ENCODE measurements around the gene ZFP28. TPM values are rescaled to one million over a fixed set of nuclear protein-coding genes. Genes with fewer than 3 reads are reported as not detected.

Gene ZFP28
- total RNA-seq, 2 donors from 2014 or later, result 4.8 to 5.1 TPM

GRCh38 chr19:56567274-56568120 is 28.7 kb downstream of the ZFP28 start, which contains the start of gene ZNF470:
Gene ZNF470, plus strand, starts transcription at chr19:56567468. Its CDS starts 2,844 bp downstream, at chr19:56570312.
- Mint-ChIP-seq H3K36me3 (ENCODE audit: low read depth) (peaks cover 6% of the 10 kb centered on the region), H3K27me3 (no peaks in the 10 kb centered on the region), H3K4me1 (peaks cover 2% of the 10 kb centered on the region), H3K27ac (peak within 1 kb of the TSS; percentile 60), H3K4me3 (peak within 1 kb of the TSS; percentile 90)
- peak; percentile 67 to 78 (median 74) for DNase-seq
- H3K9me3 ChIP-seq (ENCODE audit: control insufficient read depth, low read length, poor library complexity, severe bottlenecking), result peaks cover 27% of the 10 kb centered on the region
- peak; percentile 98 for ATAC-seq

GRCh38 chr19:56572589-56572988 is 33.8 kb downstream of the ZFP28 start:
- Mint-ChIP-seq H3K4me3 (no peak overlapping the region), H3K4me1 (no peaks in the 10 kb centered on the region), H3K27me3 (no peaks in the 10 kb centered on the region), H3K36me3 (ENCODE audit: low read depth) (peaks cover 8% of the 10 kb centered on the region), H3K27ac (no peak overlapping the region)
- H3K9me3 ChIP-seq (ENCODE audit: control insufficient read depth, low read length, poor library complexity, severe bottlenecking), result peaks cover 45% of the 10 kb centered on the region
- no peak for DNase-seq
- no peak for ATAC-seq

- peaks cover 58% of the 10 kb centered on the region for H3K9me3 ChIP-seq (ENCODE audit: control insufficient read depth, low read length, poor library complexity, severe bottlenecking)
- H3K27me3 Mint-ChIP-seq, result no peaks in the 10 kb centered on the region
- H3K36me3 Mint-ChIP-seq (ENCODE audit: low read depth), result peaks cover 8% of the 10 kb centered on the region
- ATAC-seq, result no peak
- DNase-seq, result no peak
- no peak overlapping the region for H3K4me3 Mint-ChIP-seq
- H3K27ac Mint-ChIP-seq, result no peak overlapping the region
- H3K4me1 Mint-ChIP-seq, result no peaks in the 10 kb centered on the region
Observed at GRCh38 chr19:56573914-56574313, 35.2 kb downstream of the ZFP28 start.

GRCh38 chr19:56577719-56578602 is 39.2 kb downstream of the ZFP28 start:
- Mint-ChIP-seq H3K4me3 (no peak overlapping the region), H3K27ac (no peak overlapping the region), H3K36me3 (ENCODE audit: low read depth) (peaks cover 8% of the 10 kb centered on the region), H3K4me1 (no peaks in the 10 kb centered on the region), H3K27me3 (no peaks in the 10 kb centered on the region)
- peaks cover 70% of the 10 kb centered on the region for H3K9me3 ChIP-seq (ENCODE audit: control insufficient read depth, low read length, poor library complexity, severe bottlenecking)
- DNase-seq, result no peak
- no peak for ATAC-seq

DNA sequence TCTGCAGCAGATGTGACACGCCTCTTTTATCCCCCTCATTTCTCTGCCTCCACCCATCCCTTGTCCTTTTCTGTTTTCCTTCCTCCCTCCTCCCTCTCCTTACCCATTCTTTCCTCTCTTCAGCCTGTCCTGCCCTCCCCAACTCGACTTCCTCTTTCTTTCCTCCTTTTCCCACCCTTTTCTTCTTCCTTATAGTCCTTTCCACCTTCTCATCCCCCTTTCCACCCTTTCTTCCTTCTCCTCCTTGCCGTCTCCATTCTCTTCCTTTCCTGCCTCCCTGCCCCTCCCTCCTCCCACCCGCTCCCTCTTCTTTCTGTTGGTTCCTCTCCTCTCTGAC is 55.7 kb downstream of the ZFP28 start:
- no peaks in the 10 kb centered on the region for H3K36me3 Mint-ChIP-seq (ENCODE audit: low read depth)
- H3K9me3 ChIP-seq (ENCODE audit: control insufficient read depth, low read length, poor library complexity, severe bottlenecking), result peaks cover 3% of the 10 kb centered on the region
- H3K27me3 Mint-ChIP-seq, result no peaks in the 10 kb centered on the region
- DNase-seq, result no peak
- ATAC-seq, result no peak
- H3K4me3 Mint-ChIP-seq, result peak overlapping the region; percentile 93
- H3K4me1 Mint-ChIP-seq, result peaks cover 18% of the 10 kb centered on the region
- H3K27ac Mint-ChIP-seq, result peak overlapping the region; percentile 87

- H3K9me3 ChIP-seq (ENCODE audit: control insufficient read depth, low read length, poor library complexity, severe bottlenecking), result peaks cover 3% of the 10 kb centered on the region
- DNase-seq (peak; percentile 70 to 78 (median 73)), ATAC-seq (peak; percentile 98)
- Mint-ChIP-seq H3K27ac (peak within 1 kb of the TSS; percentile 87), H3K4me1 (peaks cover 18% of the 10 kb centered on the region), H3K27me3 (no peaks in the 10 kb centered on the region), H3K36me3 (ENCODE audit: low read depth) (no peaks in the 10 kb centered on the region), H3K4me3 (peak within 1 kb of the TSS; percentile 93)
Observed at GRCh38 chr19:56594783-56595547, 56.2 kb downstream of the ZFP28 start, which contains the start of gene ZNF71. Gene ZNF71, plus strand, starts transcription at chr19:56595302. Its CDS starts 6,257 bp downstream, at chr19:56601559.

DNA sequence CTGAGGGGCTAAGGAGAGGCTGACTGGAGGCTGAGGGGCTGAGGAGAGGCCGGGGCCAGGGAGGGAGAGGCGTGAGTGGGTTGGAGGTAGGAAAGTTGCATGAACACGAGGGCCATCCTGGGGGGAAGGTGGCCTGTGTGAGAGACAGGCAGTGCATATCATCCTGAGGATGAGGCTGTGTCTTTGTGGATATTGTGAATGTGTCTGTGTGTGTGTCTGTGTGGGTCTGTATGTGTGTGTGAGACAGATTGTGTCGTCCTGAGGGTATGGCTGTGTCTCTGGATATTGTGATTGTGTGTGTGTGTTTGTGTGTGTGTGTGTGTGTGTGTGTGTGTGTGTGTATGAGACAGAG is 56.8 kb downstream of the ZFP28 start:
- Mint-ChIP-seq H3K27me3 (no peaks in the 10 kb centered on the region), H3K4me1 (peaks cover 18% of the 10 kb centered on the region), H3K4me3 (peak overlapping the region; percentile 93), H3K36me3 (ENCODE audit: low read depth) (no peaks in the 10 kb centered on the region), H3K27ac (peak overlapping the region; percentile 87)
- DNase-seq, result no peak
- ATAC-seq, result peak; percentile 30
- H3K9me3 ChIP-seq (ENCODE audit: control insufficient read depth, low read length, poor library complexity, severe bottlenecking), result peaks cover 3% of the 10 kb centered on the region

GRCh38 chr19:56596676-56597075 is 57.9 kb downstream of the ZFP28 start:
- Mint-ChIP-seq H3K27ac (peak overlapping the region; percentile 87), H3K4me1 (peaks cover 18% of the 10 kb centered on the region), H3K36me3 (ENCODE audit: low read depth) (peaks cover 5% of the 10 kb centered on the region), H3K4me3 (no peak overlapping the region), H3K27me3 (no peaks in the 10 kb centered on the region)
- no peak for DNase-seq
- no peak for ATAC-seq
- no peaks in the 10 kb centered on the region for H3K9me3 ChIP-seq (ENCODE audit: control insufficient read depth, low read length, poor library complexity, severe bottlenecking)

DNA sequence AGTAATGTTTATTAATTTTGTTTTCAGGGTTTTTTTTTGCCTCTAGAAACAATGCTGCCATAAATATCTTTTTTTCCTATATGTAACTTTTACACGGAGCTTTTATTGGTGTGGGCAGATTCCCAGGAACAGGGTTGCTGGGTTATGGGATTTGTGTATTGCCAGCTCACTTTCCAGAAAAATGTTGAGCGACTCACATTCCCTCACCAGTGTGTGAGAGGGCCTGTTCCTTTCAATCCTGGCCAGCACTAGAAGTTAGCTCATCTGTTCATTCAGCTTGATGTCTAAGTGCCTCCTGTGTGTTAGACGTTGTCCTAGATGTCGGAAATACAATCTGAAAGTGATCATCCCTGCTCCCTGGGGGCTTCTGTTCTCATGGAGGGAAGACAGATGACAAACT is 58.9 kb downstream of the ZFP28 start:
- no peak for ATAC-seq
- DNase-seq, result no peak
- H3K36me3 Mint-ChIP-seq (ENCODE audit: low read depth), result peaks cover 9% of the 10 kb centered on the region
- no peak overlapping the region for H3K27ac Mint-ChIP-seq
- no peaks in the 10 kb centered on the region for H3K27me3 Mint-ChIP-seq
- H3K9me3 ChIP-seq (ENCODE audit: control insufficient read depth, low read length, poor library complexity, severe bottlenecking), result no peaks in the 10 kb centered on the region
- no peak overlapping the region for H3K4me3 Mint-ChIP-seq
- peaks cover 18% of the 10 kb centered on the region for H3K4me1 Mint-ChIP-seq

GRCh38 chr19:56601375-56601774 is 62.6 kb downstream of the ZFP28 start:
- DNase-seq (no peak), ATAC-seq (no peak)
- Mint-ChIP-seq H3K4me3 (no peak overlapping the region), H3K27ac (no peak overlapping the region), H3K27me3 (no peaks in the 10 kb centered on the region), H3K4me1 (no peaks in the 10 kb centered on the region), H3K36me3 (ENCODE audit: low read depth) (peaks cover 9% of the 10 kb centered on the region)
- H3K9me3 ChIP-seq (ENCODE audit: control insufficient read depth, low read length, poor library complexity, severe bottlenecking), result peaks cover 15% of the 10 kb centered on the region

- Mint-ChIP-seq H3K27ac (no peak overlapping the region), H3K27me3 (no peaks in the 10 kb centered on the region), H3K4me1 (no peaks in the 10 kb centered on the region), H3K36me3 (ENCODE audit: low read depth) (peaks cover 9% of the 10 kb centered on the region), H3K4me3 (no peak overlapping the region)
- DNase-seq (no peak), ATAC-seq (no peak)
- peaks cover 31% of the 10 kb centered on the region for H3K9me3 ChIP-seq (ENCODE audit: control insufficient read depth, low read length, poor library complexity, severe bottlenecking)
Observed at GRCh38 chr19:56603829-56604228, 65.1 kb downstream of the ZFP28 start.

Measured in T-helper 17 cell (primary cell).